ENCODE data around the gene CPSF3. TPM values are rescaled to one million over a fixed set of nuclear protein-coding genes. Genes with fewer than 3 reads are reported as not detected.

Gene CPSF3
- total and polyA plus RNA-seq, 2 donors from 2014 or later, result 27.3 to 27.5 TPM

DNA sequence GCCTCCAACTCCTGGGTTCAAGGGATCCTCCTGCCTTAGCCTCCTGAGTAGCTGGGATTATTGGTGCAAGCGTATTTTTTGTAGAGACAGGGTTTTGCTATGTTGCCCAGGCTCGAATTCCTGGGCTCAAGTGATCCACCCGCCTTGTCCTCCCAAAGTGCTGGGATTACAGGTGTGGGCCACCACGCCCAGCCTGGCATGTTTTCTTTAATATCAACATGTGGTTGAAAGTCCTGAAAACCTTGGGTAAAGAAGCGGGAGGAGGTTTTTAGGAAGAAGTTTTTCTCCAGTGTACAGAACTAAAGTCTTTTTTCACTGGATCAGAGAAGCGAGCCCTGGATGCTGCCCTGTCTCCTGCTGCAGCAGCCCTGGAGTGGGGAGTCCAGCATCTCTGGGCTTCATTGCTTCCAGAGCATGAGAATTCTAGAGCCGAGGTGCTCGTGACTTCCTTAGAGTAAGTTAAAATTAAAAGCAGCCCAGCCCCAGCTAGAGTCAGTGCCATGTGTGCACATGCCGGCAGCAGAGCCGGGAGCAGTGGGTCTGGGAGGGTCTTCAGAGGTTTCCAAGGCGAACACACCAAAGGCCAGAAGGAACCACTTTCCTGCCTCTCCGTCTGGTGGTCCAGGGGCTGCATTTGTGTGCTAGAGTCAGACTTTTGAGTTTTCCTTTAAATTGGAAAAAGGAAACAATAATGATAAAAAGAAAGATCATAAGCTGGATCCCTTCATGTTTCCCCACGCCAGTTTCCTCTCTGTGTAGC lies 31.3 kb upstream of the CPSF3 start:
- no peaks in the 10 kb centered on the region for H3K9me3 ChIP-seq (ENCODE audit: control insufficient read depth in 2 of 3, insufficient read depth in 1 of 3, low read length in 3 of 3)
- peak overlapping the region in 1 of 3 donors; percentile 41 for H3K9ac ChIP-seq (ENCODE audit: low read length in 3 of 3)
- H3K27ac ChIP-seq (ENCODE audit: low read depth in 2 of 2, low read length in 2 of 2), result peak overlapping the region; percentile 27 to 79
- peaks cover 0 to 39% (median 7%) of the 10 kb centered on the region in 3 donors for H3K36me3 ChIP-seq (ENCODE audit: control insufficient read depth in 2 of 3, insufficient read depth in 3 of 3, low read length in 3 of 3)
- peaks cover 0 to 15% (median 7%) of the 10 kb centered on the region in 3 donors for H3K4me1 ChIP-seq (ENCODE audit: control insufficient read depth in 2 of 3, insufficient read depth in 2 of 3, low read depth in 1 of 3, low read length in 3 of 3)
- no peak for DNase-seq
- no peak for FAIRE-seq
- no peak for TF ChIP-seq CTCF (IDR thresholded peaks at IDR 0.05; ENCODE audit: borderline replicate concordance, extremely low read depth, insufficient read depth)
- intact Hi-C loops (cut with DNase I), result no loop called here
- no peaks in the 10 kb centered on the region for H3K27me3 ChIP-seq (ENCODE audit: control insufficient read depth, insufficient read depth, low read length)
- no peak overlapping the region for H3K4me3 ChIP-seq (ENCODE audit: low read length in 3 of 3)

GRCh38 chr2:9392898-9393765 lies 30.3 kb upstream of the CPSF3 start:
- H3K4me3 ChIP-seq (ENCODE audit: low read length in 3 of 3), result no peak overlapping the region
- H3K36me3 ChIP-seq (ENCODE audit: control insufficient read depth in 2 of 3, insufficient read depth in 3 of 3, low read length in 3 of 3), result peaks cover 0 to 35% (median 7%) of the 10 kb centered on the region in 3 donors
- no peaks in the 10 kb centered on the region for H3K9me3 ChIP-seq (ENCODE audit: control insufficient read depth in 2 of 3, insufficient read depth in 1 of 3, low read length in 3 of 3)

DNA sequence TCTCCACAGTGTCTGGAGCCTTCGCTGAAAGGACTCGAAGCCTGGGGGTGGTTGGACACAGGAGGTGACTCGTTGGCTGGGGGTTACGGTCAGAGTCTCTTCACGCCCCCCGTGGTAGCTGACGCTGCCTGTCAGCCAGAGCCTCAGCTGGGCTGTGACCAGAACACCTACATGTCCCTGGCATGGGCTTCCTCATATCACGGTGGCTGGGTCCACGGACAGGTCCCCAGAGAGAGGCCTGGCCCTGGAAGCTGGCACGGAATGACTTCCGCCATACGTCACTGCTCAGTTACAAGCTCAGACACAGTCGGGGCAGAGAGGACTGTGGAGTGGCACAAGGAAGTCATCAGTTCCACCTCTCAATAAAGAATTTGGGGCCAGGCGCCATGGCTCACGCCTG lies 28.6 kb upstream of the CPSF3 start:
- H3K9me3 ChIP-seq (ENCODE audit: control insufficient read depth in 2 of 3, insufficient read depth in 1 of 3, low read length in 3 of 3), result no peaks in the 10 kb centered on the region
- H3K27me3 ChIP-seq (ENCODE audit: control insufficient read depth, insufficient read depth, low read length), result no peaks in the 10 kb centered on the region
- FAIRE-seq (no peak), DNase-seq (peak in 1 of 5 donors; percentile 25)
- no peak overlapping the region for H3K9ac ChIP-seq (ENCODE audit: low read length in 3 of 3)
- no peak for TF ChIP-seq CTCF (IDR thresholded peaks at IDR 0.05; ENCODE audit: borderline replicate concordance, extremely low read depth, insufficient read depth)
- intact Hi-C loops (cut with DNase I), result no loop called here
- H3K27ac ChIP-seq (ENCODE audit: low read depth in 2 of 2, low read length in 2 of 2), result no peak overlapping the region
- H3K36me3 ChIP-seq (ENCODE audit: control insufficient read depth in 2 of 3, insufficient read depth in 3 of 3, low read length in 3 of 3), result peaks cover 0 to 23% (median 9%) of the 10 kb centered on the region in 3 donors
- H3K4me3 ChIP-seq (ENCODE audit: low read length in 3 of 3), result no peak overlapping the region
- H3K4me1 ChIP-seq (ENCODE audit: control insufficient read depth in 2 of 3, insufficient read depth in 2 of 3, low read depth in 1 of 3, low read length in 3 of 3), result peaks cover 0 to 12% (median 4%) of the 10 kb centered on the region in 3 donors

More at GRCh38 chr2:9392898-9393765, 30.3 kb upstream of the CPSF3 start:
- FAIRE-seq (no peak), DNase-seq (peak; percentile 55 to 88 (median 72))
- intact Hi-C loops (cut with DNase I), result no loop called here
- TF ChIP-seq CTCF (IDR thresholded peaks at IDR 0.05; ENCODE audit: borderline replicate concordance, extremely low read depth, insufficient read depth), result no peak
- H3K27me3 ChIP-seq (ENCODE audit: control insufficient read depth, insufficient read depth, low read length), result no peaks in the 10 kb centered on the region
- H3K27ac ChIP-seq (ENCODE audit: low read depth in 2 of 2, low read length in 2 of 2), result peak overlapping the region; percentile 77 to 79
- H3K4me1 ChIP-seq (ENCODE audit: control insufficient read depth in 2 of 3, insufficient read depth in 2 of 3, low read depth in 1 of 3, low read length in 3 of 3), result peaks cover 0 to 9% (median 4%) of the 10 kb centered on the region in 3 donors
- peak overlapping the region in 1 of 3 donors; percentile 64 for H3K9ac ChIP-seq (ENCODE audit: low read length in 3 of 3)
